H1 (cell line): Measurements from ENCODE around the gene CYGB. TPM values are rescaled to one million over a fixed set of nuclear protein-coding genes. Genes with fewer than 3 reads are reported as not detected.

Source experiments
- CTCF ChIA-PET: fragments of 300-600 bp; sonication (Branson Sonifier 250); formaldehyde crosslinking; loops from one replicate; lab custom pipeline; 2021; ENCODE audit not compliant: partially characterized antibody; lab: Charles Lee
- POLR2A ChIA-PET: fragments of 300-600 bp; sonication (Branson Sonifier 250); formaldehyde crosslinking; loops from one replicate; lab custom pipeline; 2021; ENCODE audit warnings: inconsistent platforms; ENCODE audit not compliant: partially characterized antibody; lab: Charles Lee
- DNase-seq, 2 experiments: peaks; one replicate each; pipeline versions ENCODE4 v3.0.0 to v3.0.0-alpha.2; 2010 to 2022; ENCODE audit warnings: low spot score in 2 of 2, low read depth in 1 of 2, mixed read lengths in 1 of 2
- FAIRE-seq: peaks from 2 replicates; lab custom pipeline; 2011; peaks lifted over from hg19 to GRCh38; lab: Jason Lieb, UNC
- H2AFZ ChIP-seq: 2 replicates; pipeline ENCODE4 v1.8.1; 2012; ENCODE audit warnings: low read length, inconsistent platforms
- H2AK5ac ChIP-seq: 2 replicates; pipeline ENCODE4 v1.6.1; 2013; ENCODE audit warnings: low read depth, low read length
- H2BK120ac ChIP-seq: replicated peaks from 2 replicates; pipeline ENCODE3; 2013; ENCODE audit warnings: low read depth, low read length, inconsistent platforms
- H2BK12ac ChIP-seq: 2 replicates; pipeline ENCODE4 v1.6.1; 2013; ENCODE audit warnings: low read depth, low read length
- H2BK15ac ChIP-seq: 2 replicates; pipeline ENCODE4 v1.6.1; 2013; ENCODE audit warnings: low read length
- H2BK20ac ChIP-seq: 2 replicates; pipeline ENCODE4 v1.6.1; 2013; ENCODE audit warnings: low read length
- H2BK5ac ChIP-seq: 2 replicates; pipeline ENCODE4 v1.6.1; 2013; ENCODE audit warnings: low read depth, low read length
- H3K14ac ChIP-seq: 2 replicates; pipeline ENCODE4 v1.6.1; 2013; ENCODE audit warnings: inconsistent platforms; ENCODE audit not compliant: insufficient read length
- H3K18ac ChIP-seq: 2 replicates; pipeline ENCODE4 v1.6.1; 2013; ENCODE audit warnings: low read length; ENCODE audit errors: extremely low read depth
- H3K23ac ChIP-seq: 2 replicates; pipeline ENCODE4 v1.6.1; 2013; ENCODE audit warnings: inconsistent platforms; ENCODE audit not compliant: insufficient read length
- H3K23me2 ChIP-seq: 2 replicates; pipeline ENCODE4 v1.6.1; 2013; ENCODE audit warnings: low read depth, low read length
- H3K27ac ChIP-seq: 2 replicates; pipeline ENCODE4 v1.6.1; 2011; ENCODE audit warnings: low read depth, low read length, inconsistent platforms
- H3K27me3 ChIP-seq, 4 experiments: replicated peaks in 1 of 4; 1 replicate in 1 of 4; 2 replicates in 3 of 4; pipeline versions ENCODE4 v1.6.1 to v1.8.1; 2011 to 2013; ENCODE audit warnings: low read length in 3 of 4, mild to moderate bottlenecking in 3 of 4, inconsistent platforms in 2 of 4, mixed read lengths in 2 of 4, moderate library complexity in 1 of 4; ENCODE audit not compliant: control insufficient read depth in 3 of 4, insufficient read depth in 3 of 4; ENCODE audit errors: extremely low read depth in 1 of 4
- H3K36me3 ChIP-seq, 4 experiments: 2 replicates each; pipeline versions ENCODE4 v1.6.1 to v1.8.1; 2011 to 2013; ENCODE audit warnings: mild to moderate bottlenecking in 4 of 4, low read length in 3 of 4, moderate library complexity in 2 of 4, control low read depth in 1 of 4, inconsistent platforms in 1 of 4; ENCODE audit not compliant: insufficient read depth in 4 of 4, control insufficient read depth in 2 of 4
- H3K4ac ChIP-seq: replicated peaks from 2 replicates; pipeline ENCODE3; 2013; ENCODE audit warnings: low read length, low read depth, mixed read lengths, inconsistent platforms; ENCODE audit not compliant: insufficient read length
- H3K4me1 ChIP-seq, 4 experiments: replicated peaks in 1 of 4; 1 replicate in 1 of 4; 2 replicates in 3 of 4; pipeline versions ENCODE4 v1.6.1 to v1.8.1; 2011 to 2013; ENCODE audit warnings: low read length in 3 of 4, inconsistent platforms in 2 of 4, mixed read lengths in 1 of 4; ENCODE audit not compliant: insufficient read depth in 4 of 4, control insufficient read depth in 3 of 4
- H3K4me2 ChIP-seq, 2 experiments: 2 replicates each; pipeline versions ENCODE4 v1.6.1 to v1.8.1; 2011 to 2013; ENCODE audit warnings: low read depth in 2 of 2, low read length in 2 of 2, control low read depth in 1 of 2, inconsistent platforms in 1 of 2, mild to moderate bottlenecking in 1 of 2; ENCODE audit not compliant: insufficient read depth in 1 of 2
- H3K4me3 ChIP-seq, 4 experiments: fragments of 200-600, 300-600 bp in 1 of 4; sonication (generic), shearing (Covaris generic), sonication (Bioruptor Twin) in 1 of 4; 2 replicates each; pipeline versions ENCODE4 v1.5.1 to v1.8.1; 2011 to 2016; ENCODE audit warnings: low read length in 4 of 4, low read depth in 3 of 4, control low read depth in 2 of 4, inconsistent platforms in 2 of 4, mild to moderate bottlenecking in 2 of 4, mixed read lengths in 1 of 4, moderate library complexity in 1 of 4; ENCODE audit not compliant: insufficient read depth in 2 of 4; ENCODE audit errors: extremely low read depth in 1 of 4
- H3K56ac ChIP-seq: replicated peaks from 2 replicates; pipeline ENCODE3; 2013; ENCODE audit warnings: low read depth, mild to moderate bottlenecking, mixed read lengths, low read length, inconsistent platforms; ENCODE audit not compliant: insufficient read length
- H3K79me1 ChIP-seq: 2 replicates; pipeline ENCODE4 v1.6.1; 2013; ENCODE audit warnings: low read depth, low read length, control low read depth
- H3K79me2 ChIP-seq, 2 experiments: 2 replicates each; pipeline versions ENCODE4 v1.6.1 to v1.8.1; 2012 to 2013; ENCODE audit warnings: low read length in 2 of 2, mild to moderate bottlenecking in 2 of 2, inconsistent platforms in 1 of 2; ENCODE audit not compliant: insufficient read depth in 2 of 2, control insufficient read depth in 1 of 2
- H3K9ac ChIP-seq, 4 experiments: replicated peaks in 1 of 4; 1 replicate in 1 of 4; 2 replicates in 3 of 4; pipeline versions ENCODE4 v1.6.1 to v1.8.1; 2011 to 2013; ENCODE audit warnings: low read depth in 3 of 4, low read length in 3 of 4, control low read depth in 2 of 4, mild to moderate bottlenecking in 2 of 4, moderate library complexity in 2 of 4, inconsistent platforms in 1 of 4; ENCODE audit errors: extremely low read depth in 1 of 4
- H3K9me3 ChIP-seq, 2 experiments: 2 replicates each; pipeline versions ENCODE4 v1.6.1 to v1.8.1; 2012 to 2013; ENCODE audit warnings: mild to moderate bottlenecking in 2 of 2, moderate library complexity in 2 of 2, control low read depth in 1 of 2, inconsistent platforms in 1 of 2, low read depth in 1 of 2, low read length in 1 of 2, mixed read lengths in 1 of 2; ENCODE audit not compliant: insufficient read depth in 2 of 2
- H4K20me1 ChIP-seq, 2 experiments: replicated peaks in 1 of 2; 2 replicates each; pipeline versions ENCODE3 to v1.8.1; 2011 to 2013; ENCODE audit warnings: inconsistent platforms in 2 of 2, low read length in 2 of 2, mild to moderate bottlenecking in 1 of 2; ENCODE audit not compliant: insufficient read depth in 2 of 2, control insufficient read depth in 1 of 2
- H4K5ac ChIP-seq: 2 replicates; pipeline ENCODE4 v1.6.1; 2013; ENCODE audit warnings: low read length, low read depth, mixed read lengths, inconsistent platforms; ENCODE audit not compliant: insufficient read length
- H4K8ac ChIP-seq: 2 replicates; pipeline ENCODE4 v1.8.0; 2013; ENCODE audit warnings: mild to moderate bottlenecking, moderate library complexity, low read length, inconsistent platforms; ENCODE audit not compliant: insufficient read depth; ENCODE audit errors: extremely low read depth
- H4K91ac ChIP-seq: replicated peaks from 2 replicates; pipeline ENCODE3; 2013; ENCODE audit warnings: low read length, mixed read lengths, inconsistent platforms; ENCODE audit not compliant: insufficient read length
- EGR1 ChIP-seq: IDR thresholded peaks from 2 replicates; pipeline ENCODE4 v1.6.1; 2011; ENCODE audit warnings: low read depth, low read length, borderline replicate concordance
- KDM4A ChIP-seq: IDR thresholded peaks from one replicate; pipeline ENCODE4 v1.7.1; 2012; ENCODE audit warnings: low read depth, mild to moderate bottlenecking, moderate library complexity, low read length, inconsistent platforms; ENCODE audit not compliant: severe bottlenecking
- NRF1 ChIP-seq: IDR thresholded peaks from 2 replicates; pipeline ENCODE4 v1.6.1; 2011; ENCODE audit warnings: mild to moderate bottlenecking, low read depth, low read length, improper control_type of control experiment
- RXRA ChIP-seq: IDR thresholded peaks from 2 replicates; pipeline ENCODE4 v1.6.1; 2011; ENCODE audit warnings: low read depth, mild to moderate bottlenecking, low read length, moderate library complexity; ENCODE audit not compliant: insufficient read depth
- SRF ChIP-seq: IDR thresholded peaks from 2 replicates; pipeline ENCODE4 v1.6.1; 2011; ENCODE audit warnings: mild to moderate bottlenecking, low read depth, low read length, moderate library complexity
- TBP ChIP-seq: IDR thresholded peaks from 2 replicates; pipeline ENCODE4 v1.6.1; 2011; ENCODE audit warnings: low read depth, low read length, improper control_type of control experiment
- TEAD4 ChIP-seq: IDR thresholded peaks from 2 replicates; pipeline ENCODE4 v1.6.1; 2012; ENCODE audit warnings: low read depth, low read length, inconsistent platforms, mixed read lengths
- WGBS, 2 experiments: shearing (Covaris generic) in 1 of 2; methylation state at CpG; one replicate each; pipeline versions ENCODE4 v1.1.6 to v1.1.7; 2013 to 2015; ENCODE audit warnings: low lambda C conversion rate in 2 of 2, mixed read lengths in 2 of 2, inconsistent platforms in 1 of 2, low coverage in 1 of 2, missing lambda C conversion rate in 1 of 2; ENCODE audit not compliant: insufficient replicate concordance in 2 of 2, insufficient coverage in 1 of 2, insufficient read length in 1 of 2; ENCODE audit errors: extremely low coverage in 1 of 2, missing lambda C conversion rate in 1 of 2; 5-methylcytosine and 5-hydroxymethylcytosine counted together
- polyA plus RNA-seq, 7 experiments: library from polyadenylated mRNA; depleted of rRNA in 3 of 7; stranded (reverse) in 5 of 7; unstranded in 2 of 7; fragments of >200 nt in 5 of 7; fragments of 200-250 nt in 2 of 7; gene quantifications; 1 replicate in 5 of 7; 2 replicates in 1 of 7; 4 replicates in 1 of 7; pipeline versions ENCODE4 v1.2.1 to v1.2.3, GENCODE V29; 2011 to 2013; ENCODE audit warnings: missing spikeins in 2 of 7, mixed read lengths in 2 of 7
- total RNA-seq: library from RNA; stranded (reverse); fragmentation: NEBNext Ultra II Directional; extraction: Animal tissue kit (Norgen Biotek cat#: 25700); gene quantifications from 2 replicates; pipeline ENCODE4 v1.2.1, GENCODE V29; 2021

CYGB gene
- total and polyA plus RNA-seq, 2 of the 8 experiments (the other 6 are each of a cell fraction or from before 2014, with no cell fraction given): 2.7 to 3.7 TPM

- H4K91ac ChIP-seq: peak overlapping the region; percentile 12
- H2BK15ac ChIP-seq: 0 out of 2 replicates have a peak overlapping the region, but pooled peaks have one; percentile 24
- H2BK12ac ChIP-seq: peak overlapping the region; percentile 71; the same call in 1 of the 2 replicates
- no peaks in the 10 kb centered on the region for H3K36me3 ChIP-seq
- peaks cover 8% of the 10 kb centered on the region; the same call in 1 of the 2 replicates for H3K79me1 ChIP-seq
- H2AK5ac ChIP-seq: no peak overlapping the region
- no peak overlapping the region for H3K56ac ChIP-seq
- FAIRE-seq (no peak), DNase-seq (no peak)
- H4K5ac ChIP-seq: peak overlapping the region; percentile 17
- peak overlapping the region; percentile 81 to 85 for H3K4me2 ChIP-seq
- TF ChIP-seq EGR1 (no peak), TEAD4 (no peak), NRF1 (no peak), RXRA (no peak), SRF (no peak), KDM4A (no peak), TBP (no peak)
- H4K20me1 ChIP-seq: peaks cover 4 to 16% of the 10 kb centered on the region in 2 experiments
- ChIA-PET POLR2A (interaction anchor here (0.8 to 3.8 kb wide), 4 partner anchors 35 to 57 kb away, joined by 3 to 15 read pairs (median 4); no protein-coding TSS in a partner anchor), CTCF (interaction anchor here (0.9 to 20.2 kb wide), 11 partner anchors 8 to 112 kb away, joined by 3 to 446 read pairs (median 9); partner anchors contain the start of genes AANAT and UBE2O)
- peak overlapping the region; percentile 96; the same call in 1 of the 2 replicates for H2AFZ ChIP-seq
- WGBS, 2 experiments: 81% methylated on average over 11 of the region's 11 CpGs; no CpG with 5 or more reads in 1 of the 2 experiments
- H3K14ac ChIP-seq: no peak overlapping the region
- no peaks in the 10 kb centered on the region for H3K9me3 ChIP-seq
- no peak overlapping the region for H3K9ac ChIP-seq
- no peak overlapping the region for H3K4ac ChIP-seq
- H2BK20ac ChIP-seq: no peak overlapping the region
- no peak overlapping the region for H3K27ac ChIP-seq
- H3K23ac ChIP-seq: no peak overlapping the region
- 0 out of 2 replicates have a peak overlapping the region, but pooled peaks have one; percentile 1 for H4K8ac ChIP-seq
- peak overlapping the region; percentile 27; the same call in 1 of the 2 replicates for H2BK5ac ChIP-seq
- H3K23me2 ChIP-seq: peaks cover 7% of the 10 kb centered on the region; the same call in 1 of the 2 replicates
- peaks cover 0 to 6% of the 10 kb centered on the region in 2 experiments; a peak in 2 of 4 replicates for H3K79me2 ChIP-seq
- H3K4me1 ChIP-seq: peaks cover 11 to 44% (median 34%) of the 10 kb centered on the region in 4 experiments
- no peak overlapping the region for H2BK120ac ChIP-seq
- H3K27me3 ChIP-seq: peaks cover 0 to 4% (median 2%) of the 10 kb centered on the region in 4 experiments; a peak in 5 of 7 replicates
- H3K4me3 ChIP-seq: peak overlapping the region in 3 of 4 experiments; percentile 11 to 82 (median 11); a peak in 5 of 8 replicates
- H3K18ac ChIP-seq: peak overlapping the region; percentile 89
Observed at GRCh38 chr17:76501827-76502307, 35.6 kb downstream of the CYGB start.
